CD4-positive, alpha-beta T cell treated with Interleukin-15 for 4 hours (primary cell): Measurements from ENCODE around the gene MOB1B.

ENCODE experiments used
- DNase-seq: peaks from one replicate; pipeline ENCODE4 v3.0.0-alpha.2; 2020; ENCODE audit warnings: low spot score

MOB1B gene

DNA sequence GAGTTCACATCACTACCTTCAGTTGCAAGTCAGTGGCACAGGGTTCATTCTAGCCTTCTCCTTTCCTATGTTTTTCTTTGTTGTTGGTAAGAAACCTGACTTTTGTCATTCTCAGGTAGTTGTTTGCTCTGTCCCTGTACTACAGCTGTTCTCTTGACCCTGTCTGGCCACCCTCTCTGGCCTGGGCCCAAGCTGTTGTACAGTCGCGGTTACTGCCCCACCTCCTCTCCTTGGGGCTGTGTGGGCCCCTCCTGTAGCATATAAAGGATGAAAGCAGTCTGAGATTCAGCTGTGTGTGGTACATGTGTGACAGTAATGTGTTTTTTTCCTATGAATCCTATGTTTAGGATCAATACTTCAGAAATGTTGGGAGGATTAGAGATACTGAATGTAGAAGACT is 12.5 kb downstream of the MOB1B start:
- no peak for DNase-seq

DNA sequence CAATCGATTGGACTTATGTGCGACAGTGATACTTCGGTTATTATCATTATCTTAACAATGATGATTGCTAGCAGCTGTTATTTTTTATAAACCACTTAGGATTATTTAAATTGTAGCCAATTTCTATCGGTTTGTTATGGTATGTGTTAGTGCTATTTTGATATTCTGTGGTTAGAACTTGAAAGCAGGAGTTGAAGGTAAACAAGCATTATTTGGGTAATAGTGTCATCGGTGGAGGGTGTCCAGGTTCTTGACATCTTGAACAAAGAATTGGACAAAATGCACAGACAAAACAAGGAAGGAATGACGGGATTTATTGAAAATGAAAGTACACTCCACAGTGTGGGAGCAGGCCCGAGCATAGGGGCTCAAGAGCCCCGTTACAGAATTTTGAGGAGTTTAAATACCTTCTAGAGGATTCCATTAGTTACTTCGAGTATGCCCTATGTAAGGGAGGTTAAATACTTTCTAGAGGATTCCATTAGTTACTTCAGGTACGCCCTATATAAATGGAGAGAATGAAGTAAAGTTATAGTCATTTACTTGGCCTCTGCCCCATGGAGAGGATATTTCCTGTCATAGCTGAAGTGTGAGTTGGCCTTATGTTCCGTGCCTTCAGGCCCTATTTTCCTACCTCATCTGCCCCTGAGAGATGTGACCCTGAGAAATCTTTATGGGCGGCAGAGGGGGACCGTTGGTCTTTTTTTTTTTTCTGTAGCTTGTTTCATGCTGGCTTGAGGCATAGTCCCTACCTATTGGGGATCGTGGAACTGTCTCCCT is 13.1 kb downstream of the MOB1B start:
- no peak for DNase-seq

GRCh38 chr4:70915874-70916559 is 13.8 kb downstream of the MOB1B start:
- DNase-seq: no peak

GRCh38 chr4:70920592-70920991 is 18.4 kb downstream of the MOB1B start:
- no peak for DNase-seq

- DNase-seq: no peak
Measured at GRCh38 chr4:70925418-70925817, 23.2 kb downstream of the MOB1B start.

DNA sequence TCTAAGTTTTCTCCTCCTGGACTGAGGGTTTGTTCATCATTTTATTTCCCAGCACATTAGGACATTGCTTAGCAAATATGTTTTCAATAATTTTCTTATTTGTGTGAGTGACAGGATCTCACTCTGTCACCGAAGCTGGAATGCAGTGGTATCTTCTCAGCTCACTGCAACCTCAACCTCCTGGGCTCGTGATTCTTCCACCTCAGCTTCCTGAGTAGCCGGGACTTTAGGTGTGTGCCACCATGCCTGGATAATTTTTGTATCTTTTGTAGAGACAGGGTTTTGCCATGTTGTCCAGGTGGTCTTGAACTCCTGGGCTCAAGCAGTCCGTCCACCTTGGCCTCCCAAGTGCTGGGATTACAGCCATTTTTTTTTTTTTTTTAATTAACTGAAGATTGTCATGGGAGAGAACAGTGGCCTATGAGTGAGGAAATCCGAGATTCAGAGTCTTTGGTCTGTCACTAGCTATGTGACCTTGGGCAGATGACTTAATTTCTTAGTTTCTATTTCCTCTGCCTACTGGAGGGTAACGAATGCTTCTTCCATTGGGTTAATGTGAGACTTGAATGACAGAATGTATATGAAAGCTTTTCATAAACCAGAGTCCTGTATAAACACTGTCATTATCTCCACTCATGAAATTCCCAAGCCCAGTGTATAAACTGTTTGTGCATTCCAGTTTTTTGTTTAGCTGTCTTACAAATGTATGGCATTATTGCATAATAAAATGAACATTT is 23.9 kb downstream of the MOB1B start:
- DNase-seq: no peak

GRCh38 chr4:70927502-70928137 is 25.5 kb downstream of the MOB1B start:
- DNase-seq: peak; percentile 7

DNA sequence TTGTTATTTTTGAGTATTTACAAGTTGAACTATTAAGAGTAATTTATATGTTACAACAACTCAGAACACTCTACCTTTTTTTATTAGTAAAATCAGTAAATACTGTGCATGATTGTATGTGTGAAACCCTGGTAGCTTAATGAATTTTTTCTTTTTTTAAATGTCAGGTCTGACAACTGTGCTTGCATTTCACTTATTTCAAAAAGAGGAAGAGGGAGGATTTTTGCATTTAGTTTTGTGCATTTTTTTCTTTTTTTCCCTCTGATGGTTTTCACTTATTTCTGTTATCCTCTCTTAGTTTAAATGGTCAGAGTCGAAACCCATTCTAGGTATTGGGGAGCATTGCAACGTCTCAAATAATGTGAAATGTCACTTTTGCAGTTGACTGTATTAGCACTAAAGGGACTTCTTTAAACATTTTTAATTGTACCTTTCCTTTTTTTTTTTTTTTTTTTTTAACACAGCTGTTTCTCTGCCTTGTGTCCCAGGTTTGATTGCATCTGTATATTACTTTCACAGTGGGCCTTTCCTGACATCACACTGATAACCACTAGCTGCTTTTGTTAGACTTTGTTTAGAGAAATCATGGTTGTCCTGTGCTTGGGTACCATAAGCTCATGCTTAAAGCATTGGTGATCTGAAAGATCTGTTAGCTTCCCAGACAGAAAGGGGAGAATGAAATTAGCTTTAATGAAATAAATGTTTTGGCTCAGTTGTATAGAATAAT is 28.5 kb downstream of the MOB1B start:
- no peak for DNase-seq

DNA sequence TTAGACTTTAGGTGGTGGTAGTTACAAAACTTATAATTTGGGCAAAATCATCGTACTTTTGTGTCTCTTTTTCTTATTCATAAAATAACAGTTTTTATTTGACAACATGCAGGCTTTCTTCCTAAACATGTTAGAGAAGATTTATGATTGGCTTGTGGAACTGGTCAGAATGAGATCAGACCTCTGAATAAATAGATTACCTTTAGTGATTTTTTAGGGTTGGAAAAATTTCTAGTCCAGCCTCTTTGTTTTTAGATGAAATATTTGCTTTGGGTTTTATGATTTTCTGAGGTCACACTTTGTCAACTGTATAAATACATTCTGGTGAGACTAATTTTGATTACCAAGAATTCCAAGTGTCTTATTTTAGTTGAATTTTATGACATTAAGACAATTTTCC is 29.2 kb downstream of the MOB1B start:
- DNase-seq: no peak

GRCh38 chr4:70932984-70933383 is 30.8 kb downstream of the MOB1B start:
- DNase-seq: no peak

- DNase-seq: no peak
Measured at GRCh38 chr4:70935038-70935695, 33.0 kb downstream of the MOB1B start.

- no peak for DNase-seq
Measured at GRCh38 chr4:70936200-70936787, 34.1 kb downstream of the MOB1B start.

DNA sequence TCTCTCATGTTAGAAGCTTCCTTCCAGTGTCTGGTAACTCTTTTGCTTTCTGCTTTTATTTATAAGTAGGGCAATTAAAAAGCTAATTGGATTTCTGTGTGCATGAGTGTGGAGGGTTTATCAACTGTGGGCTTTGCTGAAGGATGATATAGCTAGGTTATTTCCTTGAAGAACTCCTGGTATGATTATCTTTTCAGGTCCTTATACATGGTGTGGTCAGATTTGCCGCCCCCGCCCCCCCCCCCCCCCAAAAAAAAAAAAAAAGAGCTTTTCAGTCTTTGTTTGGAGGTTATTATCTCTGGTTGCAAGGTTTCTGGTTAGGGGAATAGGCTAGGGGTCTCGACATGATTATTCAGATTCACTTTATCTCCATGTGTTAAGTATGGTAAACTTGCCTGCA is 35.9 kb downstream of the MOB1B start:
- no peak for DNase-seq

DNA sequence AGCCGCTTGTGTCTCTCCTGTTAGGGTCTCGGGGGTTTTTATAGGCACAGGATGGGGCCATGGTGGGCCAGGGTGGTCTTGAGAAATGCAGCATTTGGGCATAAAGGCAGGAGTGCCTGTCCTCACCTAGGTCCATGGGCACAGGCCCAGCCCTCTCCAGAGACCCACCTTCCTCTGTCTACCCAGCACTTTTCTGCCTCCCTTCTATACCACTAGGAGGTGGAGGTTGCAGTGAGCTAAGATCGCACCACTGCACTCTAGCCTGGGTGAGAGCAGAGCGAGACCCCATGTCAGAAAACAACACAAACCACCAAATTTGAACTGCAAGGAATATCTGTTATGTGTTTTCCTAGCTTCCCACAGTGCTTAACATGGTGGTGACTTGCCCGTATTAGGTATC is 38.0 kb downstream of the MOB1B start:
- DNase-seq: no peak

GRCh38 chr4:70943114-70943513 is 40.9 kb downstream of the MOB1B start:
- DNase-seq: no peak

DNA sequence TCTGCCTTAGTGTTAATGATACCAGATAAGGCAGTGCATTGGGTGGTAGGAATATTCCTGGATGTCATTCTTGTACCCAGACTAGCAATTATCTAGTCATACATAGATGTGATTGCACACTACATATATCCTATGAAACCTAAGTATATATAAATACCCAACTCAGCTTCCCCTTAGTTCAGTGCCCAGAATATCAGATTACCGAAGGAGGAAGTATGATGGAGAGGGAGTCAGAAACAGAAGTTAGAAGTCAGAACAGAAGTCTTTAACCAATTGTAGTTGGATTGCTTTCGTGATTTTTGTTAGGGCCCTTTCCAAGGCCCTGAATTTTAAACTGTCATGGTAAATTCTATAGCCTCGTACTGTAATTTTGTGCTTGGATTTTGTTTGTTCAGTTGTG is 42.9 kb downstream of the MOB1B start:
- no peak for DNase-seq

- no peak for DNase-seq
Measured at GRCh38 chr4:70945452-70946055, 43.4 kb downstream of the MOB1B start.

DNA sequence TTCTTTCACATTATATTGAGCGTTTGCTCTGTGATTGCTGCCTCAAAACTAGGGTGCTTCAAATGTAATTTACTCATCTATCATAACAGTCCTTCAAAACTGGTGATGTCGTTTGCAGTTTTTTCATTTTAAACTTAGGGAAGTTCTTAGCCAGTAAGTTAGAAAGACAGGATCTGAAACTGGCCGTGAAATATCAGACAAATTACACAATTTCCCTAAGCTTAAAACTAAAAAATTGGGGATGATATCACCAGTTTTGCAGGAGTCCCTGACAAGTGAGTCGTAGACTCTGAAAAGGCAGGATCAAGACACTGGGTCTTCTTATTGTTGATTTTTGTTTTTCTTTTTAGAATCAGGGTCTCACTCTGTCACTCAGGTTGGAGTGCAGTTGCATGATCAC is 44.8 kb downstream of the MOB1B start:
- DNase-seq: no peak

DNA sequence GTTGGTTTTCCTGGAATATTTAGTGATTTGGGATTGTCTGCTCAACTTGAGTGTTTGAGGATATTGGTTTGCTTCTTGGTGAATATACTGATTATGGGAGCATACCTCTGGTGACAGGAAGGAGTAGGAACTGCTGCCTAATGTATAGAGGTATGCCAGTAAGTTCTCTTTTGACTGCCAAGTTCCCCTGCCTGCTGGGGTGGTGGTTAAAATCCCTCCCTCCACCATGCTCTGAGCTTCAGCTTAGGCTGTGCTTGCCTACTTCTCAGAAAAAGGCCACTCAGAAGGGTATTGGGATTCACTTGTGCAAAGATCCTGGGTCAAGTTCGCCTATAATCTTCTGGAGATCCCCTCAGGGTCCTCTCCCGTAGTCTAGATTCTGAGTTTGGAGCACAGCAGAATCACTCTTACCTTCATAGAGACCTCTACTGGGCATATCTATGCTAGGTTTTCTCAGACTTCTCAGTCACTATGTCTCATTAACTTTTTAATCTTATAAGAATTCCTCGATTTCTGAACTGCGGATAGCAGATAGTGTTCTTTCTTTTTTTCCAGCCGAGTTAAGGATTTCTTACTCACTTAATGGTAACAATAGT is 46.6 kb downstream of the MOB1B start:
- no peak for DNase-seq

DNA sequence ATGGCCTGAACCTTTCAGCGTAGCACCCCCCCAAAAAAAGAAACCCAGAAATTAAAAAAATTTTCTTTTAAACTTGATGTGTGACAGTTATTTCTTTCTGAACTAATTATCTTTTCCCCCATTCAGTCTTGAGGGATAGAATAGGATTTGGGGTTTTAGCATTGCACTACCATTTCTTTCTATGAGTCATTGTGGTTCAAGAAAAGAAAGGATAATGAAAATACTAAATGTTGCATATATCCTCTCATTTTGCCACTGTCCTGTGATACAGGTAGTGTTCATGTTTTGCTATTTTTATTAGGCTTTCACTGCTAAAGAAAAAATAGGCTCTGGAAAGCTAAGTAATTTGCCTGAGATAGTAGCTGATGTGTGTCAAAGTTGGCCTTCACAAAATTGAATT is 51.9 kb downstream of the MOB1B start:
- no peak for DNase-seq
